Endothelial cell (in vitro differentiated cells): ENCODE data around the gene DPEP3. TPM values are rescaled to one million over a fixed set of nuclear protein-coding genes. Genes with fewer than 3 reads are reported as not detected.

Source experiments
- DNase-seq: peaks from one replicate; pipeline ENCODE4 v3.0.0; 2021; ENCODE audit warnings: low spot score
- H3K27ac Mint-ChIP-seq: one replicate; pipeline ENCODE4 v1.8.0; 2021; ENCODE audit warnings: mixed read lengths, inconsistent platforms; ENCODE audit not compliant: unreplicated experiment
- H3K27me3 Mint-ChIP-seq: one replicate; pipeline ENCODE4 v1.8.0; 2021; ENCODE audit warnings: mild to moderate bottlenecking, moderate library complexity, mixed read lengths, inconsistent platforms; ENCODE audit not compliant: unreplicated experiment
- H3K36me3 Mint-ChIP-seq: one replicate; pipeline ENCODE4 v1.8.0; 2021; ENCODE audit warnings: mild to moderate bottlenecking, low read depth, mixed read lengths, inconsistent platforms; ENCODE audit not compliant: unreplicated experiment
- H3K4me1 Mint-ChIP-seq: one replicate; pipeline ENCODE4 v1.8.0; 2021; ENCODE audit warnings: mild to moderate bottlenecking, mixed read lengths, inconsistent platforms; ENCODE audit not compliant: unreplicated experiment
- H3K4me3 Mint-ChIP-seq: one replicate; pipeline ENCODE4 v1.8.0; 2021; ENCODE audit warnings: mild to moderate bottlenecking, mixed read lengths, inconsistent platforms; ENCODE audit not compliant: unreplicated experiment
- H3K9me3 Mint-ChIP-seq: one replicate; pipeline ENCODE4 v1.8.0; 2021; ENCODE audit warnings: mixed read lengths, inconsistent platforms; ENCODE audit not compliant: unreplicated experiment
- CTCF ChIP-seq: fragments of 200-600 bp; sonication (generic); IDR thresholded peaks from one replicate; pipeline ENCODE4 v1.5.0; 2021; ENCODE audit warnings: antibody characterized with exemption; ENCODE audit not compliant: unreplicated experiment
- total RNA-seq: library from RNA; stranded (reverse); fragmentation: NEBNext Ultra II Directional; extraction: Animal tissue kit (Norgen Biotek cat#: 25700); gene quantifications from one replicate; pipeline ENCODE4 v1.2.1, GENCODE V29; 2021; ENCODE audit not compliant: unreplicated experiment

The DPEP3 gene
- total RNA-seq, 1 donor from 2014 or later, result not detected

- Mint-ChIP-seq H3K9me3 (no peaks in the 10 kb centered on the region), H3K27me3 (peaks cover 23% of the 10 kb centered on the region), H3K36me3 (peaks cover 11% of the 10 kb centered on the region), H3K4me1 (peaks cover 18% of the 10 kb centered on the region), H3K27ac (peak overlapping the region; percentile 76), H3K4me3 (peak overlapping the region; percentile 90)
- no peak for TF ChIP-seq CTCF
- no peak for DNase-seq
Measured at GRCh38 chr16:67969254-67970039, 10.9 kb downstream of the DPEP3 start.

GRCh38 chr16:67968400-67969253, 11.7 kb downstream of the DPEP3 start, which contains the start of gene SLC12A4:
TSS of gene SLC12A4 (minus strand) at chr16:67968637. CDS start at chr16:67968553, 84 bp downstream.
- peak; percentile 83 for DNase-seq
- TF ChIP-seq CTCF, result no peak
- Mint-ChIP-seq H3K4me1 (peaks cover 20% of the 10 kb centered on the region), H3K27me3 (peaks cover 25% of the 10 kb centered on the region), H3K36me3 (peaks cover 11% of the 10 kb centered on the region), H3K4me3 (peak within 1 kb of the TSS; percentile 99), H3K27ac (peak within 1 kb of the TSS; percentile 78), H3K9me3 (no peaks in the 10 kb centered on the region)

- no peaks in the 10 kb centered on the region for H3K9me3 Mint-ChIP-seq
- H3K4me1 Mint-ChIP-seq, result peaks cover 22% of the 10 kb centered on the region
- TF ChIP-seq CTCF, result no peak
- peak overlapping the region; percentile 99 for H3K4me3 Mint-ChIP-seq
- peaks cover 13% of the 10 kb centered on the region for H3K36me3 Mint-ChIP-seq
- peak overlapping the region; percentile 78 for H3K27ac Mint-ChIP-seq
- DNase-seq, result no peak
- peaks cover 25% of the 10 kb centered on the region for H3K27me3 Mint-ChIP-seq
Measured at GRCh38 chr16:67967958-67968399, 12.3 kb downstream of the DPEP3 start.

GRCh38 chr16:67967183-67967957, 12.9 kb downstream of the DPEP3 start:
- Mint-ChIP-seq H3K4me3 (peak overlapping the region; percentile 99), H3K4me1 (peaks cover 28% of the 10 kb centered on the region), H3K9me3 (no peaks in the 10 kb centered on the region), H3K27me3 (peaks cover 28% of the 10 kb centered on the region), H3K36me3 (peaks cover 19% of the 10 kb centered on the region), H3K27ac (peak overlapping the region; percentile 78)
- no peak for DNase-seq
- no peak for TF ChIP-seq CTCF
